ENCODE measurements around the gene METTL13.

METTL13 gene, protein sequence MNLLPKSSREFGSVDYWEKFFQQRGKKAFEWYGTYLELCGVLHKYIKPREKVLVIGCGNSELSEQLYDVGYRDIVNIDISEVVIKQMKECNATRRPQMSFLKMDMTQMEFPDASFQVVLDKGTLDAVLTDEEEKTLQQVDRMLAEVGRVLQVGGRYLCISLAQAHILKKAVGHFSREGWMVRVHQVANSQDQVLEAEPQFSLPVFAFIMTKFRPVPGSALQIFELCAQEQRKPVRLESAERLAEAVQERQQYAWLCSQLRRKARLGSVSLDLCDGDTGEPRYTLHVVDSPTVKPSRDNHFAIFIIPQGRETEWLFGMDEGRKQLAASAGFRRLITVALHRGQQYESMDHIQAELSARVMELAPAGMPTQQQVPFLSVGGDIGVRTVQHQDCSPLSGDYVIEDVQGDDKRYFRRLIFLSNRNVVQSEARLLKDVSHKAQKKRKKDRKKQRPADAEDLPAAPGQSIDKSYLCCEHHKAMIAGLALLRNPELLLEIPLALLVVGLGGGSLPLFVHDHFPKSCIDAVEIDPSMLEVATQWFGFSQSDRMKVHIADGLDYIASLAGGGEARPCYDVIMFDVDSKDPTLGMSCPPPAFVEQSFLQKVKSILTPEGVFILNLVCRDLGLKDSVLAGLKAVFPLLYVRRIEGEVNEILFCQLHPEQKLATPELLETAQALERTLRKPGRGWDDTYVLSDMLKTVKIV

DNA sequence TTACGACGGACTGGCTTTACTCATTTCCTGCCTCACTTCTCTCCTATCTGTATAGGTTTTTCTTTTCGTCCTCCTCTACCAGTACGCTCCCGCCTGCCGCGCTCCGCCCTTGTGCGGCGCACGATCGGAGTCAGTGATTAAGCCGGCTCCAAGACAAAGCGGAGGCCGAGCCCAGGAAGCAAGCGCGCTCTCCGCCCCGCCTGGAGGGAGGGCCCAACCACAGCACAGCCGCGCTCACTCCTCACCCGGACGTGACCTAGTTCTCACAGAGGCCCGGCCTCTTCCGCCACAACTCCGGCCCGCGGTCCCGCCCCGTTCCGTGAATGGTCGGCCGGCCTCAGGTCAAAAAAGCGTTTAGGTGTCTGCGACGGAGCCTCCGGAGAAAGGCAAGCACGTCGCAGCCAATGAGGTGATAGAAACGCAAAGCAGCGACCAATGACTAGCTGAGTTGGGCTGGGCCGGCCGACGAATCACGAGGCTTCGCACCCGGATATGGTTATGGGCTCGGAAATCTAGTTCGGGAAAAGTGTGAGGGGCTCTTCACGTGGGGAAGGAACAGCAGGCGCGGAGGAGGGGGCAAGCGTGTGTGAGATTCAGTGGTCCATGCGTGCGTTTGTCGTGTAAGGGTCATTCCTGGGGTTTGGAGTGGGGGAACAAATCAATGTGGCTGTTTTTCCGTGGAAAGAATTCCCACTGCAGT, at the start of gene METTL13:
Gene METTL13 (plus strand): TSS at position 485 of the 700 bp plus-strand sequence. CDS start 308 bp downstream, outside the sequence.
- DNase-seq, result peak; percentile 99

DNA sequence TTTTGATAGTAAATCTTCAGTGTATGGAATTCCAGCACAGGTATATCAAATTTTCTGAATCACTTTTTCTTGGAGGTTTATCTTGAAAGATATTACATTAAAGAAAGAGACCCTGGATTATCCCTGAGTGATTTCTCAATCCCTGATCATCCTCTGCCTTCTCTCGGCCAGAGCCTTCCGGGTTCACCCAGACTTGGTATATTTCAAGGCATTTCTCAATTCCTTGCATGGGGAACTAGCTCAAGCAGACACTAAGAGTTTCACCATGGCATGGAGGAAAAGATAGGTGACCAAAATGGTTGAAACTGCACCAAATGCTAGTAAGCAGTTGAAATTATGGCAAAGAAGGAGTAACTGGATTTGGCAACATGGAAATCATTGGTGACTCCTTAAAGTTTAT, 45.3 kb upstream of the METTL13 start:
- DNase-seq, result no peak

DNA sequence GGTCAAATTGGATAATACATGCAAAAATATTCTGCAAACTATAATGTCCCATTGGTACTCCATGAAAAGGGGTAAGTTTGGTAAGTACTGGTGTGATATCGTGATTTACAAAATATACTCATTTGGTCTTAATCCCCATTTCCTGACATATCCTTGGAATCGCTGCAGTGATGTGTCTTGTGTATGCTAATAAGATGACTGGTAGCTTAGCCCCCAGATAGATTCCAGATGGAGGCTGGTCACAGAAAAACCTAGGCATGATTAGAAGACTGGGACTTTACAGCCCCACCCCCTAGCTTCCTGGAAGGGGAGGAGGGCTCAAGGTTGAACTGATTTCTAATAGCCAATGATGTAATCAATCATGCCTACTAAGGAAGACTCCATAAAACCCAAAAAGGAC, 42.5 kb upstream of the METTL13 start:
- no peak for DNase-seq

DNA sequence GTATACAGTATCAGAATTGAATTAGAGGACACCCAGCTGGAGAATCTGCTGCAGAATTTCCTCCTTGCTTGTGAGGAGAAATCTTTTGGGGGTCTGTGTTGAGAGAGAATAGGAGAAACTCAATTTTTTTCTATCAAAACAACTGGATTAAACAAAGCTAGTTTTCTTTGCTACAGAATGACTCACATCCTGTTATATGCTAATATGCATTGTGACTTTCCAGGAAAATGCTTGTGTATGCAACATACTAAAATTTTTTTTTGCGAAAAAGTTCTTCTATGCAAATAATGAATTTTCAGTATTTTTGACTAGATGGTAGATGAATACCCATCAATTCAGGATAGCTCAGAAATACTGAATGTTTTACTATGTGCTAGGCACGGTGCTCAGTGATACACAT, 41.8 kb upstream of the METTL13 start:
- no peak for DNase-seq

DNA sequence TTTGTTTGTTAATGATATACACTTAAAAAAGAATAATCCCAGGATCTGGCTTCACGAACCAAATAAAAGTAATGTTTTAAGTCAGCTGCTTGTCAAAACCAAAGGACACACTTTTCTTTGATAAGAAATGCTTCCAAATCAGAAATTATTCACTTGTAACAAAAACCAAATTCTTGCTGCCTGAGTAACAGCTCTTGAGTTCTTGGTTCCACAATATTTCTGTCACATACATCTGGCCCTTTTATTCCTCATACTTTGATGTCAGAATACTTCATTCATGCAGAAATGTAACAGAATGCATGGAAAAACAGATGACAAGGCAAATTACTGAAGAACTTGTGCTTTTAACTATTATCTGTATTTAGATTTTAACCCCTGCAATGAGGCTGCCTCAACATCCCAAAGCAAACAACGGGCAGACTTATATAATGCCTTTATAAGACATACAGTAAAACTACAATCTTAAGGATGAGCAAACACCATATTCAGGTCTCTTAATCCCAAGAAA, 41.0 kb upstream of the METTL13 start:
- no peak for DNase-seq

DNA sequence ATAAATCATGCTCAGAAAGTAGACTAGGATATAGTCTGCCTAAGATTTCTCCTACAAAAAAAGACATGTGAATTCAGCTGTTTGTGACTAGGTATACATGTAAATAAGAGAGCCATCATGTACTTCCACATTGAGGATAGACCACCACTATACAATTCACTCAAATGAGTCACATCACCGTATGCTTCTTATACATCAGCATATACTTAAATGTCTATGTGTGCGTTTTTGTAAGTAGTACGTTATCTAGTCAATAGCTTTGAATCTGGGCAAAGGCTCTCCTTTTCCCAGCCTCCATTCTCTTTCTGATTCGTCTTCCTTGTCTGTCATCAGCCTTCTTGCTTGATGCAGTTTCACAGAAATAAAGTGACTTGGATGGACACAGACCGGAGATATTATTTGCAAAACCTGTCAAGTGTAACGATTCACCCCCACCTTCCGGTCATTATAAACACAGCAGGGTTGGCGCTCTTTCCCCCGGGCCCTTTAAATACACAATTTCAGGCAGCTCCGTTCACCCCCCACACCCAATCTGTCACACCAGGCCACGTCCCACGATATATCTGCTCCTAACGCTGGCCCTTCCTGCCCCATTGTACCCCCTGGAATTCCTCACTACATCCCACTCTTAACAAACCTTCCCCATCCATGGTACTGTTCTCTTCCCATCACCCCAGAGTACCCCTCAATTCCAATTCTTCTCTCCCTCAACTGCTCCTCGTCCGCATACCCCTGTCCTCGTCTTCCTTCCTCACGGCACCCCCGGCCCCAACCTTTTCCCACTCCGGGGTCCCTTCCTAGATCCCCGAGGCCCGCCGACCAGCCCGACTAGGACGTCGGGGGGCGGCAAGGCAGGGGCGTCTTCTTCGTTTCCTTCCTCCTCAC, 40.2 kb upstream of the METTL13 start:
- DNase-seq, result no peak

DNA sequence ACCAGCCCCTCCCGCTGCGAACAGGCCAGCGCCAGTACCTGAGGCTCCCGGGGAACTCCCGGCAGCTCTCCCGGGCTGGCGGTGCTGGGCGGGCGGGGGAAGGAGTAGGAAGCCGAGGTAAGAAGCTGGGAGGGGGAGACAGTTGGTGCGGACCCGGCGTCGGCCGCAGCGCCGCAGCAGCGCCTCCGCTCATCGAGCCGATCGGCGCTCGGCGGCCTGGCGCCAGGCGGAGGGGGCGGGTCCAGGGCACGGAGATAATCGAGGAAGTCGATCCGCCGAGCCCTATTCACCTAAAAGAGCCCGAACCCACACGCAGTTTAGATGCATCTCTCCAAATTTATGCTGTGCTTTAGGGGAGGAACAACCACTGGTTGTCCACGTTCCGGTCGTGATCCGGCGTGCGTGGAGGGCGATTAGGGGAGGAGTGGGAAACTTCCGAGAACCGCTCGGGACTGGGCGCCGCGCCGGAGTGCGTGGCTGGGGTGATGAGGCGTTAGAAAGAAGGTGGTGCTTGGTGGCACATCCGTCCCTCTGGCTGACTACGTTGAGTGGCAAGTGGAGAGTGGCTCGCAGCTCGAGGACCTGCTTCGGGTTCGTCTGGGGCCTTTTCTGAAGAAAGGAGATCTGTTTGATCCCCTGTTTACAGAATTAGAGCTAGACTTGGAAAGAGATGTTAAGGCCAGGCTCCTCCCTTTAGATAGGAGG, 39.4 kb upstream of the METTL13 start, which contains the start of gene VAMP4:
Gene VAMP4 (minus strand): TSS at position 194 of the 705 bp plus-strand sequence. CDS start 3,651 bp downstream, outside the sequence.
- peak; percentile 86 for DNase-seq

DNA sequence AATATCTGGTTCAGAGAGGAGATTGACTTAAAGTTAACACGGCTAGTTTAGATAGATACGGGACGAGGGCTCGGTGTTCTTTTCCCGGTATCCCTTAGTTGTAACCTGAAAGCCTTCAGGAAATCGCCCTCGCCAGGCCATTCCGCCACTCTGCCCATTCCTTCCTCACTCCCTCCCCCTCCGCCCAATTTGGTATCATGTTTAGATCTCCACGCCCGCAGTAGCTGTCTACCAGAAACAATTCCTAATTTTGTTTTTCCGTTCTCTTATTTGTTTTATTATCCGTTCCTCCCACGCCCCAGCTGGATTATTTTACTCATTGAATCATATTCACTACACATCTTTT, 38.9 kb upstream of the METTL13 start:
- peak; percentile 13 for DNase-seq

DNA sequence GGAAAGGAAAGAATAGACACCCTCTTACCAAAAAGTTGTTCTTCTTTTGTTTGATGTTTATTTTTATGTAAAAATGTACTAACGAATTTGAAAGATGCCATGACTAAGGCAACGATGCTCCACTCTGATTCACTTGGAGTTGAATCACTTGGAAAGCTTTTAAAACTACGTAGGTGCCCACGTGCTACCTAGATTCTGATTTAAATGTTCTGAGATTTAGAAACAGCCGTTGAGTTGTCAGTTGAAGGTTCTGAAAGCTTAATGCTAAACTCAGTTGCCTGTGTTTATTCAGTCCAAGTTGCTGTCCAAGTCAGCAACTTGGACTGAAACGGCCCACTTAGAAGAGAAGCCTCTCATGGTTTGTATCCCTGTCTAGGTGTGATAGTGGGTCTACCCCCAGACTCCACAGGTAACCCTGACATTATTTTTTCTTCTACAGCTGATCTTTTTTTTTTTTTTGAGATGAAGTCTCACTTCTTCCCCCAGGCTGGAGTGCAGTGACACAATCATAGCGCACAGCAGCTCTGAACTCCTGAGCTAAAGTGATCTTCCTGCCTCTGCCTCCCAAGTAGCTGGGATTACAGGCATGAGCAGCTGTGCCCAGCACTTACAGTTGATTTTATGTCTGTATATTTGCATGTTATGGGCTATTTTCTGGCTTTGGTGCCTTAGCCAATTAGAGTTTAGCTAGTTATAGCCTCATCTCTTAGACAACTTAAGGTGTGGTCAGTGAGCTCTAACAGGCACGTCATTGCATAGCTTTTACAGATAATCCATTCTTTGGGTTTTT, 38.2 kb upstream of the METTL13 start:
- DNase-seq, result no peak

DNA sequence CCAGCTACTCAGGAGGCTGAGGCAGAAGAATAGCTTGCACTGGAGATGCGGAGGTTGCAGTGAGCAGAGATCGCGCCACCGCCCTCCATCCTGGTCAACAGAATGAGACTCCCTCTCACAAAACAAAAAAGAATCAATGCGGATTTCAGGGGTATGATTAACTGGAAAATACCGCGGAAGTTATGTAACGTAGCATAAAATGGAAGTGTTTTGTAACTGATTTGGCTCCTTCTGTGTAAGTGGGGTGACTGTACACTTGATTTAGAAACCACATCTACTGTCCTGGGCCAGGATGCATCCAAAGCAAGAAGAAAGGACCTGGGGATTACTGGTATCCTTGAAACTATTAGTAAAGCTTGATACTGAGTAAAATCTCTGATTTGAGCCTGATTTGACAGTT, 36.5 kb upstream of the METTL13 start:
- DNase-seq, result no peak

DNA sequence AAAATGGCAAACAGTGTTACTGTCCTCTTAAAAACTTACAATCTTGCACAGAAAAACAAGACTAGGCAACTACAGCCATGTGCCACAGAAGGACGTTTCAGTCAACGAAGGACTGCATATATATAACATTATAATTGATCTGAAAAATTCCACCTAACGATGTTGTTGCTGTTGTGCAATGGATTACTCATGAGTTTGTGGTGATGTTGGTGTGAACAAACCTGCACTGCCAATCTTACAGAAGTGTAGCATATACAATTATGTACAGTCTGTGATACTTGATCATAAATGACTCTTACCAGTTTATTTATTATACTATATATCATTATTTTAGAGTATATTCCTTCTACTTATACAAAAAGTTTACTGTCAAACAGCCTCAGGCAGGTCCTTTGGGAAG, 32.8 kb upstream of the METTL13 start:
- DNase-seq, result no peak

DNA sequence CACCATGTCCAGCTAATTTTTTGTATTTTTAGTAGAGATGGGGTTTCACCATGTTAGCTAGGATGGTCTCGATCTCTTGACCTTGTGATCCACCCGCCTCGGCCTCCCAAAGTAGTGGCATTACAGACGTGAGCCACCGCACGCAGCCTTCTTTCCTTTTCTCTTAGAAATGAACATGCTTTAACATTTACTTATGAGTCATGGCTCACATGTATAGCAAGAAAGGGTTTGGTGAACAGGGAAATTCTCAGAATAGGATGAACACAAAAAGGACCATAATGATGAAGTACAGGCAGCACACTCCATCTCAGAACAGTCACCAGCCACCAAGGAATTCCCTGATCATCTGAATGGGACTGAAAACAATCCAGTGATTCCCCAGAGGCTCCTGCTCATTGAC, 30.2 kb upstream of the METTL13 start:
- no peak for DNase-seq

DNA sequence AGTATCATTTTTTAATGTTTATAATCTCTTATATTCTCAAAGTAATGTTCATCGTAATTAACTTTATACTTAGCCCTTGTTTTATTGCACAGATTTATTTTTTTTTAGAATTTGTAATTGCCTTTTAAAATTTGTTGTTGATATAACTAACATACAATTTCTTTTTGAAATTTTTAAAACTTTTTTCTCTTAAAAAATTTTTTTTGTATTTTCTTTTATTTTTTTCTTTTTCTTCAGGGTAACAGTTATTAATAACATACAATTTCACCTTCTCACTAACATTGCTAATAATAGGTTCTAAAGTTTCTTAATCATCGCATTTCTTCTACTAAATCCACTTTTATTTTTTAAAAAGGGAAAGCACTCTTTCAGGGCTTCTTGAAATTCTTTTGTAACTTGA, 28.3 kb upstream of the METTL13 start:
- DNase-seq, result no peak

DNA sequence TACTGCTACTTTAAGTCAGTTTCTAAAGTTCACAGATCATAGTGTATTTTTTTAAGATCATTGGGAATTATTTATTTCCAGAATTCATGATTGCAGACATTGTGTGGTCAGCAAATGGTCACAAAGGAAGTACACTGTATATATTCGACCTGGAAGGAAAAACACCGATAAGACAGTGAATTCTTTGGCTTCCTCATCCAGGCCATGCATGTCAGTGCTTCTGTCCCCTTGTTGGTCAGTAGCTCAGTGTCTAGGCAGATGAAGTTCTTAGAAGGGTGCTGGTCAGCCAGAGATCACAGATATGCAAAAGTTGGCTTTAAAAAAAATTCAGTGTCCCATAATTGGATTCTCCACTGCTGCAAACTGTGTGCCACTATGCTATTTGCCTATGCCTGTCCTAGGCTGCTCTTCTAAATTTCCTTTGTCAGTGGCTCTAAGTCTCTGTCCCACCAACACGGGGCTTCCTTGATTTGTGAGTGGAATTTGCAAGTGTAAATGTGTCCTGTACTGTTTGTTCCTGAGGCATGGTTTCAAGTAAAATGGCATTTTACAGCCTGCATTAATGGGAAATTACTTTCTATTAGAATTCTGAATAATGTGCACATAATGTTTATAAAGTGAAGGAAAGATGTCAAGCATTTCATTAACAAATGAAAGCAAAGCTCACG, 27.6 kb upstream of the METTL13 start:
- DNase-seq, result no peak

DNA sequence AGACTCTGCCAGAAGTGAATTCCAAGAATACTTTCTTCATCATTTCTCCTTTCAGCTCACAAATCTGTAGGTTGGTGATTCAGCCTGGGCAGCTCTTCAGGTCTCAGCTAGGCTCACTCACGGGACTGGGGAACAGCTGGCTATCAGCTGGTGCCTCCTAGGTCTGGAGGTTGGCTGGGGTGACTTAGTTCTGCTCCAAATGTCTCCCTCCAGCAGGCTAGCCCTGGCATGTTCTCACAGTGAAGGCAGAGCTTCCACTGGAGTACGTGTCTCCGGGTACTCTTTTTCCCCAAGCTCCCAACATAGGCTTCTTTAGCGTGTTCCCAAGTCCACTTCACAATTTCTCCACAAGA, 27.1 kb upstream of the METTL13 start:
- DNase-seq, result no peak

DNA sequence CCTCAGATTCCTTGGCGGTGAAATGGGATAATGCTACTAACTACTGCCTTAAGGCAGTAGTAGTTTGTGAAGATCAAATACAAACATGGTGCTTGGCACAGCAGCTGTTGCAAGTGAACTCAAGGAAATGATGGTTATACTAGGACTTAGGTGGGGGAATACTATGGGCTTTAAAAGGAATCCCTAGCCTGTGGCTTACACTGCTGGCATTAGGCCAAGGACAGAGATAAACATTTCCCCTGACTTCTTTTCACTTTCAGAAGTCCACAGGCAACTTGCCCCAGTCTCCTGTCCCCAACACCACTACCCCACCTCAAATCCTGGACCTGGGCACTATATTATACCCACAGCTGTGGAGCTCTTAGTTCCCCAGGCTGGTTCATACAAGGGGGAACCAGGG, 26.5 kb upstream of the METTL13 start:
- no peak for DNase-seq

DNA sequence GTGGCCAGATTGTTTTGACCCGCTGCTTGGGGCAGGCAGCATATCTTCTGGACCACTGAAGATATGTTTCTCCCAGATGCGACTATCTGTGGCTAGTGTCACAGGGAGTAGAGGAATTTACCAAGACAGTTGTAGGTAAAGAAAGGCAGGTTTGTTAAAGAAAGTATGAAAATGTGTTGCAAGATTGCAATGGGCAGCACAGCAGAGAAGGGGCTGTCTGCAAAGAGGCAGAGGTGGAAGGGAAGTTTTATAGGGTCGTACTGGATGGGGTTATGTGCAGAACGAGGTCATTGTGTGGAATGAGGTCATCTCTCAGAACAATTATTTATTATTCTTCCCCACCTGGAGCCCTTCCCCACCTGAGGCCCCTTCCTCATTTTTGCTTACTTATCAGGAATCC, 24.6 kb upstream of the METTL13 start:
- no peak for DNase-seq

DNA sequence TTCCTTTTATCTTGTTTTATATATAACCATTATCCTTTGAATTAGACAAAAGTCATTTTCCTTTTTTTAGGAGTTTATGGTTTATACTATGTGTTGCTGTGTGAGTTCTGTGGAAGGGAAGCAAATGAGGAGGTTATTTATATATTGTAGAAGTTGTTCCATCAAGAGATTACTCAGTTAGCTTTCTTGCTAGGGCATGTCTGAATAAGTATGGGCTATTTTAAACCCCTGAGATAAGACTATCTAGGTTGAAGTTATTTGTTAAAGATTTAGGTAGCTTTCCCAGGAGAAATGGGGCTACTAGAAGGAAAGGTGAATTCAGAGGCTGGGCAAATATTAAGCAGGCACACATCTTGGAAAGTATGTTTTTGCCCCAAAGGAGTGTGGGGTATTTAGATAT, 23.4 kb upstream of the METTL13 start:
- DNase-seq, result no peak

DNA sequence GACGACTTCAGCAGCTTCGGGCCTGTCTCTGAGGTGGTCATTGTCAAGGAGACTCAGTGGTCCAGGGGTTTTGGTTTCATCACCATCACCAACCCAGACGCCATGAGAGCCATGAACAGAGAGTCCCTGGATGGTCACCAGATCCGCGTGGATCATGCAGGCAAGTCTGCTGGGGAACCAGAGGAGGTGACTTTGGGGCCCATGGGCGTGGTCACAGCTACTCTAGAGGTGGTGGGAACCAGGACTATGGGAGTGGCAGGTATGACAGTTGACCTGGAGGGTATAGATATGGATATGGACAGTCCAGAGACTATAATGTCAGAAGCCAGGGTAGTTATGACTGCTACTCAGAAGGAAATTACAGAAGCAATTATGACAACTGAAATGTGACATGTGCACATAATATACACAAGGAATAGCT, 19.3 kb upstream of the METTL13 start:
- DNase-seq, result no peak

DNA sequence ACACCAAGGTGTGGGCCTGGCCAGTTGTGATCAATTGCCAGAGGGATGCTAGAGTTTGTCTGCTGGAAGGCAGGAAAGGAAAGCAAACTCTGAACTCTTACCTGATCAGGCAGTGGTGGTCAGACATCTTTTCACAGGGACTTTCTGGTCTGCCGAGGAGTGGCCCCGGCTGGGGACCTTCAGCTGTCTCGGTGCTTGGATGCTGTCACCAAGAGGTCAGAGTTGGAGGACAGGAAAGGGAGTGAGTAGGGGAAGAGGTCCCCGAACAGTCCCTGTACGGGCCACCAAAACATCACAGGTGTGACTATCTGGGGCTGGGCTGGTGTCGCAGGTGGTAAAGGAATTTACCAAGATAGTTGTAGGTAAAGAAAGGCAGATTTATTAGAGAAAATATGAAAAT, 17.7 kb upstream of the METTL13 start:
- DNase-seq, result no peak

DNA sequence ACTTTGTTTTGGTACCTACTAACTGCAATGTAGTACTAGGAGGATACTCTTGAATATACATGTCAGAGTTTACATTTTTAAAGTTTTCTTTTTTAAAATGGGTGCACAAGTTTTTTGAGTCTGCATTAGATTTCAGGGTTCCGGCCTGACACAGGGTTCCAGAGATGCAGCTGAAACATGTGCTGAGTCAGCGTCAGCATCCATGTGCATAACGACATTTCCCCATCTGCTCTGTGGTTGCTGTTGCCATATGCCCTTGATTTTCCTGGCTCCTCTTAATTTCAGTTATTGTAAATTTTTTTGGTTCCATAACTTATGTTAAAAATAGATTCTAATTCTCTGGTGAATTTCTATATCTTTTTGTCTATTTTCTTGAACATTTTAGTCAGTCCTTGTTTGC, 12.3 kb upstream of the METTL13 start:
- no peak for DNase-seq
